Activated T-cell treated with anti-CD3 and anti-CD28 coated beads for 4 hours (primary cell): Measurements from ENCODE around the gene CTNNA2.

Source experiments
- DNase-seq: peaks from one replicate; pipeline ENCODE4 v3.0.0-alpha.2; 2020

Gene CTNNA2

GRCh38 chr2:79940364-79940763, 427.5 kb downstream of the CTNNA2 start:
- DNase-seq, result no peak

- no peak for DNase-seq
Measured at GRCh38 chr2:79941179-79941578, 428.3 kb downstream of the CTNNA2 start.

DNA sequence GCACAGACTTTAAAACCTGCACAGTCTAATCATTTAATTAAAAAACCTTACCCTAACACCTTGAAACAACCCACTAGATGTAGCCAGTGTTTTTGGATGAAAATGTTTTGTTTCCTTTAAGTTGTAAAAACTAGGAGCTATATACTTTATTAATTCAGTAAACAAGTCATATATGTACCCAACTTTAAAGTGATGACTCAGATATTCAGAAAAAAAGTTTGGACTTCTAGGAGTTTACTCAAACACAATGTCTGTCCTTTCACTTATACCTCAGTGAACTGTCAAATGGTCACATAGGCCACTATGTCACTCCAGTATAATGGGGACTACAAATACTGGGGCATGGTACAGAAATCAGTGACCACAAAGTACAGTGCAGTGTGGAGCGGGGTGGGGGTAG, 431.4 kb downstream of the CTNNA2 start:
- DNase-seq, result no peak

DNA sequence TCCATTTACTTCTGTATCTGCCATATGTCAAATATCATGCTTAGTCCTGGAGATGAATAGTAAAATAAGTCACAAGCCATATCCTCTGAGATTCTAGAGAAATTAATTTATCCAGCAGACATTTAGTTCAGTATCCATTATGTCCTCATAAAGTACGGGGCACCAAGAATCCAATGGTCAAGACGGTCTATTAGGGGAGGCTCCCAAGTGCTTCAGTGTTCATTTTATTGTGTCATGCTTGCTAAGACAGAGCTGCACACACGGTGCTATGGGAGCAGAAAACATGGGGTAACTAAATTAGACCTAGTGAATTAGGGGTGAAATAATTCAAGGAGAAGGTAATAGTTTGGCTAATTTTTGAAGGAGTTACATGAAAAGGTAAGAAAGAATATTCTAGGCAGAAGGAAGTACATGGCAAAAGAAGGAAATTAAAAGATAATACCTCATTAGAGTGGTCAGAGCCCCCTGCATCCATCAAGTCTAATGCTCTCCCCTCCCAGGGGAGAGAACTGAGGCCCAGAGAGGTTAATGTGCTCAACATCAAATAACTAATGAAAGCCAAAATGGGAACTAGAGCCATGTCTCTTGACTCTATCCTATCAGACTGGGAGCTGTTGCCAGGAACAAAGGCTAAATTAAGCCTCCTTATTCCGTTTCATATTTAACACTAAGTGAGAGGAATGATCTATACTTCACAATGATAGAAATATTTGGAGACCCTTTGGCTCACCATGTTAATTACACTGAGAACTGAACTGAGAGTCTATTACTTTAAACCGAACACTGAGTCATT, 433.0 kb downstream of the CTNNA2 start:
- no peak for DNase-seq

DNA sequence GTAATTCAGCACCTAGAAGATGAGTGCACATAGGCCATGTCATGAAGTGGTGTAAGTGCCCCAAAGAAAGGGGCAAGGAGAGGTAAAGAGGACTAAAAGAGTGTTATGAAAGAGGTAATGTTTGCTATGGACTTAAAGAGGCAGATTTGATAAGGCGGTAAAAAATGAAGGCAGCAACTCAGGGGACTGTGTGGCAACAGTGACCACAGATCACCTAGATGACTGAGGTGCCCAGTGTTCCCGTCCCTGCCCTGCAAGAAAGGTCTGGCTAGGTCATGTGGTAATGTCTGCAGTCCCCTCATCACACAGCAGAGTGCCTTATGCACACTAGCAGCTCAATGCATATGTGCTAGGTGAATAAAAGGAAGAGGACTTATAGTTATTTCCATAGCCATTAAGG, 434.9 kb downstream of the CTNNA2 start:
- DNase-seq, result no peak

DNA sequence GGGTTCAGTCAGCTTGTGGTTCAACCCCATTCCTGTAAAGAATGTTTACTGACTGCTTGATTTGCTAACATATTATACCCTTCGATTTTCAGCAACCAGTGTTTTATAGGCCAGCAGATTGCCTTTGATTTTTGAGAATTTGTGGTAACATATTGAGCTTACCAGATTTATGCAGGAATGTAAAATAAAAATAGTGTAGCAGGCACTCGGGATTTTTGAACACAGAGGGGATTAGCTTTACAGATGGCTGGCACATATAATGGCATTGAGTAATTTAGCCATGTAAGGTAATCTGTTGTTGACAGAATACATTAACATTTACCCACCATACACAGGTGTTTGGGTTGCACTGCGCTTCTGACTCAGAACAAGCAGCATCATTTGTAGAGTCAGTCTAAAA, 437.7 kb downstream of the CTNNA2 start:
- no peak for DNase-seq

- no peak for DNase-seq
Measured at GRCh38 chr2:79952616-79953015, 439.8 kb downstream of the CTNNA2 start.

- DNase-seq, result no peak
Measured at GRCh38 chr2:79960035-79960434, 447.2 kb downstream of the CTNNA2 start.

- DNase-seq, result no peak
Measured at GRCh38 chr2:79960519-79960918, 447.7 kb downstream of the CTNNA2 start.

- DNase-seq, result no peak
Measured at GRCh38 chr2:79964966-79965365, 452.1 kb downstream of the CTNNA2 start.

GRCh38 chr2:79966369-79966768, 453.5 kb downstream of the CTNNA2 start:
- DNase-seq, result no peak

GRCh38 chr2:79966882-79967281, 454.0 kb downstream of the CTNNA2 start:
- no peak for DNase-seq

GRCh38 chr2:79971807-79972206, 459.0 kb downstream of the CTNNA2 start:
- DNase-seq, result no peak

DNA sequence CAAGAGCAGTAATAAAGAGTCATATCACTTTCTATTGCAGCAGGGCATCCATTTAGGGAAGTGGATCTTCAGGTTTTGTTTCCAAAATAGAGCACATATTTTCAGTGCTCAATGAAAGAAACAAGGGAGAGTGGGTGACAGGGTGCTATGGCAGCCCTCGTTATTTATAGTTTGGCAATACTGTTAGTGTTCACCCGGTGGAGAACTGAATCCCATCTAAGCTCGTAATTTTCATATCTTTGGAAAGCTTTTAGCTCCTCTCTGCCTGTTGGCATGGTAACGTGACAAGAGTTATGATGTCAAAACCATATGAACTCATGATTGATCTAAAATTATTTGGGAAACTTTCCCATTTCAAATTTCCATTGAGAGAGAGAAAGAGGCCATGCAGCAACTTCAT, 459.8 kb downstream of the CTNNA2 start:
- DNase-seq, result no peak

DNA sequence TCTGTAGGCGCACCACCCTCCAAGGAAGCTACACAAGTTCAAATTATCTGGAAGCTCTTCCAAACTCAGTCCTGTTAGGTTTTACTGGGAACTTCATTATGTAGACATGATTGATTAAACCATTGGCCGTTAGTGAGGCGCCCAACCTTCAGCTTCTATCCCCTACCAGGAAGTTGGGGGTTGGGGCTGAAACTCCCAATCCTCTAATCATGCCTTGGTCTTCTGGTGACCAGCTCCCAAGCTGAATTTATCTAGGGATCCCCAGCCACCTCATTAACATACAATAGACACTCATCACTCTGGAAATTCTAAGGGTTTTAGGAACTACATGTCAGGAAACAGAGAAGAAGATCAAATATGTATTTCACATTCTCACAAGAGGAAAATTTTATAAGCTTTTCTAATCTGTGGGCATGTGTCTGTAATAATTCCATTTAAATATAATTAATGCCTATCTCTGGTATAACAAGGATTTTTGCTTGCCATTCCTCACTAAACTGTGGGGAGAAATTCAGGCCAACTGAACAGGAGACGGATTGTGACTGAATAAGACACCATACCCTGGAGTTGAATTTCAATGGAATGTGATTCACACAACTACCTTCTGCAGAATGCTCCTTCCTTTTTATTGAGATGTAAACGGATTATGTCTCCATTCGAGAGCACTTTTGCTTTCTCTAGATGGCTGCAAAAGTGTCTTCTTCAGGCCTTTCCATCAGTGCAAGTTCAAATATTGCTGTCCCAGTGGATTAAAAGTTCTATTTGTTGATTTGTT, 463.1 kb downstream of the CTNNA2 start:
- DNase-seq, result no peak

- no peak for DNase-seq
Measured at GRCh38 chr2:79977792-79978191, 464.9 kb downstream of the CTNNA2 start.

DNA sequence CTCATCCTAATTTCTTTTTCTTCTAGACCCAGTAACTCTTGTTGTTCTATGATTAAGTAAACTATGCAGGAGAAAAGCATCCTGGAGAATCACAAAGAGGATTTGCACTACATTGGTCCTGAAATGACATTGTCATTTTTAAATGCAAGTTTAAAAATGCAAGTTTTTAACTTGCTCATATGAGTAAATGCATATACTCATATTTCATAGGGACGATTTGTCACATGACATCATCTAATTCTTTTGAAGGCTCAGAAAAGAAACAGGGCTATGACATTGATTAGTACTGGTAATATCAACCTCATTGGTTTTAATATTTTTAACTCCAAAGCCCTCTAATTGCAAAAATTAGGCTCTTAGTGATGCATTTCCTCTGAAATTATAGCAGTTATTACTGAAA, 467.3 kb downstream of the CTNNA2 start:
- DNase-seq, result no peak

DNA sequence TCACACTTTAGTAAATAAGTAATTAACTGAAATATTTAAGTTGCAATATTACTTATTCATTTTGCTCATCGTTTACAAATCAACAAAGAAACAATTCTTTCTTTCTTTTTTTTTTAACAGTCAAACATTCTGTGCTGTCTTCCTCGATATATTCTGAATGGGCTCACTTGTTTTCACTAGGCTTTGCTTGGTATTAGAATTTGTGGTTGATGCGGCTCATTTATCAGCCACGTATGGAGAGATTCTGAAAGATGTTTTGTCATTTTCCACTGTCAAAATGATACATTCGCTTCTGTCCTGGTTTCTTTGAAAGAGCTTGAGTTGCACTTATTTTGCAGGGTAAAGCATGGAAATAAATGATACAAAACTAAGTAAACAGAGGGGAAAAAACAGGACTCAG, 468.0 kb downstream of the CTNNA2 start:
- no peak for DNase-seq

- DNase-seq, result no peak
Measured at GRCh38 chr2:79981316-79981715, 468.5 kb downstream of the CTNNA2 start.

DNA sequence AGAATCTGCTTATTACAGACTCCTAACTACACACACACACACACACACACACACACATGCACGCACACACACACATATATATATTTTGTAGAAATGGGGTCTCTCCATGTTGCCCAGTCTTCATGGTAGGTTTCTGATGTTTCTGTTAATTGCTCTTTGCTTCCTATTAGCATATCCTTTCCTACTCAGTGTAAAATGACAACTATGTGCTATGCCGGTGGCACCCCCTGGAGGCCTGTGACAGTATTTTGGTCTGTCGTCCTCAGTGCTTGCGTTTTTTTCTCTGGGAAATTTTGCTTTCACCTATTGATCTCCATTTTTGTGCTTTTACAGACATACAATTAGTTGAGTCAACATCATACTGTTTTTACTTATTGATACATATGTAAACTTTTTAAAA, 469.6 kb downstream of the CTNNA2 start:
- DNase-seq, result no peak

GRCh38 chr2:79984476-79984875, 471.6 kb downstream of the CTNNA2 start:
- no peak for DNase-seq

GRCh38 chr2:79985145-79985544, 472.3 kb downstream of the CTNNA2 start:
- DNase-seq, result no peak

DNA sequence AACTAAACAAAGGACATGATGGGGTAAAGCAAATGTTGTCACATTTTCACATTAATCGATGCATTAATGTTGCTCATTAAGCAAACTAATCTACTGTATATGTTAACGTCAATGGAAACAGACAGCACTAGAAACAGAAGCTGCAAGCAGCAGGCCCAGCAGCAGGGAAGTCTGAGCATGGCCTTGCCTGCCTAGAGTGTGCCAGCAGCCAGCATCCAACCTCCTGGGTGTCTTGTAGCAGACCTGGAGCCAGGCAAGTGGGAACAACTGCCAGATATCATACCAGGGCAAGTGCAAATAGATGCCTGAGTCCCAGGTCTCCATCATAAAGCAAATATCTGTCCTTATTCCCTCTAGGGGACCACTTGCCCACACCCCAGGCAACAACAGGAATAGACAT, 472.7 kb downstream of the CTNNA2 start:
- no peak for DNase-seq

- DNase-seq, result no peak
Measured at GRCh38 chr2:79993144-79993543, 480.3 kb downstream of the CTNNA2 start.

- DNase-seq, result no peak
Measured at GRCh38 chr2:79994161-79994560, 481.3 kb downstream of the CTNNA2 start.
